WERI-Rb-1 (cell line): ENCODE results near the gene CDC34.

Source experiments
- DNase-seq: peaks from one replicate; pipeline ENCODE4 v3.0.0-alpha.2; 2020
- H3K27ac ChIP-seq: fragments of 250-450 bp; sonication (Bioruptor Pico); 2 replicates; pipeline ENCODE4 v1.5.1; 2020; ENCODE audit warnings: mild to moderate bottlenecking, moderate library complexity
- H3K27me3 ChIP-seq: fragments of 250-450 bp; sonication (Bioruptor Pico); 2 replicates; pipeline ENCODE4 v1.5.1; 2021; ENCODE audit warnings: mild to moderate bottlenecking, low read depth, moderate library complexity; ENCODE audit not compliant: insufficient read depth, severe bottlenecking
- H3K36me3 ChIP-seq: fragments of 250-450 bp; sonication (Bioruptor Pico); 2 replicates; pipeline ENCODE4 v1.5.1; 2020; ENCODE audit warnings: mild to moderate bottlenecking, moderate library complexity
- H3K4me3 ChIP-seq: 2 replicates; pipeline ENCODE4 v1.5.1; 2011; ENCODE audit warnings: low read depth, mild to moderate bottlenecking, control low read depth, low read length
- H3K9me3 ChIP-seq: fragments of 250-450 bp; sonication (Bioruptor Pico); 2 replicates; pipeline ENCODE4 v1.5.1; 2021; ENCODE audit warnings: mild to moderate bottlenecking, moderate library complexity; ENCODE audit not compliant: severe bottlenecking
- TF ChIP-seq, protein P1 (sequence below): IDR thresholded peaks from 2 replicates; pipeline ENCODE4 v1.5.1; 2011; ENCODE audit warnings: low read depth, mild to moderate bottlenecking, control low read depth, inconsistent platforms, low read length

Gene CDC34

GRCh38 chr19:572140-572742, 40.7 kb downstream of the CDC34 start, which contains the start of gene BSG:
Gene BSG, plus strand, starts transcription at chr19:572596. Its CDS starts 39 bp downstream, at chr19:572635.
- TF ChIP-seq, protein P1, sequence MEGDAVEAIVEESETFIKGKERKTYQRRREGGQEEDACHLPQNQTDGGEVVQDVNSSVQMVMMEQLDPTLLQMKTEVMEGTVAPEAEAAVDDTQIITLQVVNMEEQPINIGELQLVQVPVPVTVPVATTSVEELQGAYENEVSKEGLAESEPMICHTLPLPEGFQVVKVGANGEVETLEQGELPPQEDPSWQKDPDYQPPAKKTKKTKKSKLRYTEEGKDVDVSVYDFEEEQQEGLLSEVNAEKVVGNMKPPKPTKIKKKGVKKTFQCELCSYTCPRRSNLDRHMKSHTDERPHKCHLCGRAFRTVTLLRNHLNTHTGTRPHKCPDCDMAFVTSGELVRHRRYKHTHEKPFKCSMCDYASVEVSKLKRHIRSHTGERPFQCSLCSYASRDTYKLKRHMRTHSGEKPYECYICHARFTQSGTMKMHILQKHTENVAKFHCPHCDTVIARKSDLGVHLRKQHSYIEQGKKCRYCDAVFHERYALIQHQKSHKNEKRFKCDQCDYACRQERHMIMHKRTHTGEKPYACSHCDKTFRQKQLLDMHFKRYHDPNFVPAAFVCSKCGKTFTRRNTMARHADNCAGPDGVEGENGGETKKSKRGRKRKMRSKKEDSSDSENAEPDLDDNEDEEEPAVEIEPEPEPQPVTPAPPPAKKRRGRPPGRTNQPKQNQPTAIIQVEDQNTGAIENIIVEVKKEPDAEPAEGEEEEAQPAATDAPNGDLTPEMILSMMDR, result no peak
- peaks cover 47% of the 10 kb centered on the region for H3K36me3 ChIP-seq
- peak within 1 kb of the TSS; percentile 79 for H3K4me3 ChIP-seq
- H3K27me3 ChIP-seq, result no peaks in the 10 kb centered on the region
- H3K9me3 ChIP-seq, result peaks cover 5% of the 10 kb centered on the region
- H3K27ac ChIP-seq, result peak within 1 kb of the TSS; percentile 99
- peak; percentile 98 for DNase-seq

DNA sequence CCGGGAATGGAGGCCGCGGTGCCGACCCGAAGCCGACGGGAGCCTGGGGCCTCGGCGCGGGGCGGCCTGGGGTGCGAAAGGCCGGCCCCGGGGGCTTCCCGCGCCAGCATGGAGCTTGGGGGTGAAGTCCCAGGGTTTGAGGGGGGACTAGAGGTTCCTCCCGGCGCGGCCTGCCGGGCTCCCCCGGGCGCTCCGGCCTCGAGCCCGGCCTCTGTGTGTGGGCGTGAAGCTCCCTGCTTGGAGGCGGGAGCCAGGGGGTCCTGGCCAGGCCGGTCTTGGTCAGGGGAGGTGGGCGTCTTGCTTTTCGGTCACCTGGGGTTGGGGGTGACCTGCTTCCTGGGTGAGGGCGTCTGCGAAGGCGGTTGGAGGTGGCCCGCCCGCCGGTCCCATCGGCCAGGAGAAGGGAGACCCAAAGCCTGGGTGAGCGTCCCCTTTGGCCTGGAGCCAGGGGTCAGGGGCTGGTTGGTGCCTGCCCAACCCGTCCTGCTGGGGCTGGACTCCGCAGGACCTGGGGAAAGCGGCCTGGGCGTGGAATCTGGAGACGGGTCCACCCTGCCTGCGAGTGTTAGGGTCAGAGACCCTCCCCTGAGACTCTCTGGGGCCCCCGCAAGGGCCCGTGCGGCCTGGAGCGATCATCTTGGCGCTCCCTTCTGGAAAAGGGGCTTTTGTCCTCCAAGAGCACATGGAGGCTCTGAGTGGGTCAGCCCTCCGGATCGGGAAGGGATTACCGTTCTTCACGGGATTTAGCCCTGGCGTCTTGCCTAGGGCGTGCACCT, 41.4 kb downstream of the CDC34 start:
- TF ChIP-seq, protein P1, result peak; percentile 11; the same call in 1 of the 2 replicates
- DNase-seq, result peak; percentile 81
- peak overlapping the region; percentile 62 for H3K4me3 ChIP-seq

GRCh38 chr19:573519-573825, 41.9 kb downstream of the CDC34 start:
- H3K36me3 ChIP-seq, result peaks cover 57% of the 10 kb centered on the region
- TF ChIP-seq, protein P1, result no peak
- H3K9me3 ChIP-seq, result peaks cover 5% of the 10 kb centered on the region
- H3K27me3 ChIP-seq, result no peaks in the 10 kb centered on the region
- peak overlapping the region; percentile 62 for H3K4me3 ChIP-seq
- peak overlapping the region; percentile 94 for H3K27ac ChIP-seq
- no peak for DNase-seq

More for the DNA sequence above, 41.4 kb downstream of the CDC34 start:
- Histone ChIP-seq H3K27ac (peak overlapping the region; percentile 94), H3K36me3 (peaks cover 52% of the 10 kb centered on the region), H3K27me3 (no peaks in the 10 kb centered on the region), H3K9me3 (peaks cover 5% of the 10 kb centered on the region)

DNA sequence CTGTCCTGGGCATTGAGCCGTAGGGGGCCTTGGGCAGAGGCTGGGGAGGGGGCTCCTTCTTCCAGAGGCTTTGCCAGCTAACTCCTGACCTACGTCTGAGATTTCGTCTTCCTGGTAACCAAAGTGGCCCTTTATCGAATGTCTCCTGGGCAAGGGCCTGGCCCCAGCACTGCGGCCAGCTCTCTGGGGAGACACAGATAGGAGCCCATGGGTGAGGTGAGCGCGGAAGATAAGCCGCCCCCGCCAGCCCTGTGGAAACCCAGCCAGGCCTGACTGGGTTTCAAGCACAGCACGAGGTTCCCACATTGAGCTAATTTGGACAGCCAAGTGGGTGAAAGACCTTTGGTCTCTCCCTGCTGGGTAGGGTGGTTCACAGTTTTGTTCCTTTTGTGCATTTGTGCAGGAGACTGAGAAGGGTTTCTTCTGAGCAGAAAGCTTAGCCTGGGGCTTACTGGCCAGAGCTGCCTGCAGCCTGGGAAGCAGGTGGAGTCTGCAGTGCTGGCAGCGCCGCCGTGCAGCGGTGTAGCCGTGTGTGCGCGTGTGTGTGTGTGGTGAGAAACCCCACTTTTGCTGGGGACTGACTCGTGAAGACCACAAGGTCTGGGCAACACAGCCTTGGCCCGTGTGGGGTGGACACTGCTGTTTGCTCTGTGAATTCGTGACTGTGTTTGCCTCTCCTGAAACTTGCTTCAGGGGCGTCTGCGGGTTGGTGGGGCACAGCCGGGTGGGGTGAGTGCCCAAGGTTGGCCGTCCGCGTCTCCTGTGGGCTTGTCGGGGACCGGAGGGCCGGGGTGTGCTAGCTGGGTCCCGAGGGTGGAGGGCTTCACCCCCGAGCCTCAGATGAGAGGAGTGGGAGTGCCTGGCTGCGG, 43.3 kb downstream of the CDC34 start:
- no peak for DNase-seq
- TF ChIP-seq, protein P1, result no peak
- Histone ChIP-seq H3K27ac (no peak overlapping the region), H3K9me3 (peaks cover 3% of the 10 kb centered on the region), H3K27me3 (no peaks in the 10 kb centered on the region), H3K36me3 (peaks cover 70% of the 10 kb centered on the region), H3K4me3 (no peak overlapping the region)

DNA sequence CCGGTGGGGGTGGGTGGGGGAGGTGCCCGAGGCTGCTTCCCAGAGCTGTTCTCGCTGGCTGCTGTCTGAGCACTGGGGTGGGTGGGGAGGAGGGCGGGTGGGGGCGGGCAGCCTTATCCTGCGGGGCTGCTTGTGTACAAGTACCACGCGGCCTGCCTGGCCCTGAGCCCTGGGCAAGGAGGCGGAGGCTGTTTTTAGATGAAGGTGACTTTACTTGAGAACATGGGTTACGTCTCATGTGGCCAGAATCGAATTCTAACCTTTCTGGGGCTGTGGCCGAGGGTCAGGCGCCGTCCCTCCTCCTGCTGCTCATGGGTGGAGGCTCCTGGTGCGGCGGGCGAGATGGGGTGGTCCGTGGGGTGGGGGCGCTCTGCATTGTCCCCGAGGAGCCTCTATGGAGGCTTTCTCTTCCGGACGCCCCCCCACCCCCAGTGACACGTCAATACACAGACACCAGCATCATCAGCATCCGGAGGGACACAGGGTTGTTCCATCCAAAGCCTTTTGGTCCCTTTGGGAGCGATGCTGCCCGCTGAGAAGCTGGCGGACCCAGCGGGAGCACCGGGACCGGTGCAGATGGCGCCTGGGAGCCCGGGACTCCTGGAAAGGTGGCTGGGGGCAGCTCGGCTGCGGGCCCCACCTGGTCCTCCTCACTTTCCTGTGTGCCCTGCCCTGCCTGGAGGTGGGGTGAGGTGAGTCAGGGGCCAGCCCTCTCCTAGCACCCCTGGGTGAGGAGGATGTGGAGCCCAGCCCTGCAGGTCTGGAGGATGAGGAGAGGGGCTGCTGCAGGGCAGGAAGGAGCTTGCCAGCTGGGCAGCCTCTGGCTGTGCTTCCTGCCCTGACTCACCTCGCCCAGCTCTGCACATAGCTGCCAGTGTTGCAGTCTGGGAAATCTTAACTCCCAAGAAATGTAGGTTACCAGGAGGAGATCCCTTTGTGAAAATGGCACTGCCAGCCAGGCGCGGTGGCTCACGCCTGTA, 44.3 kb downstream of the CDC34 start:
- Histone ChIP-seq H3K27me3 (no peaks in the 10 kb centered on the region), H3K4me3 (no peak overlapping the region), H3K9me3 (no peaks in the 10 kb centered on the region), H3K27ac (no peak overlapping the region), H3K36me3 (peaks cover 77% of the 10 kb centered on the region)
- DNase-seq, result no peak
- TF ChIP-seq, protein P1, result no peak
